HEK293 (cell line): ENCODE measurements around the gene UPF2.

Source experiments
- CTCF ChIA-PET: fragments of 350-600 bp; formaldehyde crosslinking; extraction: SDS; loops from one replicate; lab custom pipeline; 2021; ENCODE audit warnings: antibody characterized with exemption; lab: Yijun Ruan, JAX
- POLR2A ChIA-PET: fragments of 300-600 bp; formaldehyde crosslinking; extraction: SDS; loops from one replicate; lab custom pipeline; 2020; ENCODE audit warnings: antibody characterized with exemption, inconsistent platforms; lab: Yijun Ruan, JAX
- H3K27ac ChIP-seq: fragments of 200-500 bp; sonication (Bioruptor generic); 2 replicates; pipeline ENCODE4 v1.5.1; 2014; ENCODE audit warnings: low read depth, low read length, control low read depth, inconsistent platforms; ENCODE audit errors: extremely low read depth
- H3K36me3 ChIP-seq, 2 experiments: fragments of 200-500 bp in 1 of 2; sonication (Bioruptor generic) in 1 of 2; 1 replicate in 1 of 2; 2 replicates in 1 of 2; pipeline ENCODE4 v1.5.1; 2014 to 2017; ENCODE audit warnings: inconsistent platforms in 2 of 2, low read length in 2 of 2; ENCODE audit not compliant: control insufficient read depth in 2 of 2, insufficient read depth in 1 of 2
- H3K4me1 ChIP-seq: fragments of 200-500 bp; sonication (Bioruptor generic); 2 replicates; pipeline ENCODE4 v1.5.1; 2014; ENCODE audit warnings: mild to moderate bottlenecking, low read length, inconsistent platforms; ENCODE audit not compliant: control insufficient read depth, insufficient read depth
- H3K4me3 ChIP-seq: 2 replicates; pipeline ENCODE4 v1.5.1; 2011; ENCODE audit warnings: low read depth, mild to moderate bottlenecking, control low read depth, low read length, moderate library complexity
- H3K9me3 ChIP-seq: fragments of 200-500 bp; sonication (Bioruptor generic); 2 replicates; pipeline ENCODE4 v1.5.1; 2014; ENCODE audit warnings: low read depth, low read length, inconsistent platforms; ENCODE audit not compliant: control insufficient read depth, insufficient read depth
- EGR2 ChIP-seq: fragments of 450-650 bp; formaldehyde crosslinking; IDR thresholded peaks from 2 replicates; pipeline ENCODE4 v1.5.1; 2016; ENCODE audit warnings: low read depth, missing biosample characterization, missing genetic modification characterization
- INSM2 ChIP-seq: fragments of 450-650 bp; formaldehyde crosslinking; IDR thresholded peaks from 2 replicates; pipeline ENCODE4 v1.5.1; 2016; ENCODE audit warnings: missing biosample characterization, missing genetic modification characterization
- MYNN ChIP-seq: fragments of 450-650 bp; formaldehyde crosslinking; IDR thresholded peaks from 2 replicates; pipeline ENCODE4 v1.5.1; 2016; ENCODE audit warnings: missing biosample characterization, missing genetic modification characterization, borderline replicate concordance
- PRDM10 ChIP-seq: fragments of 450-650 bp; formaldehyde crosslinking; IDR thresholded peaks from 2 replicates; pipeline ENCODE4 v1.5.1; 2016; ENCODE audit warnings: missing biosample characterization, missing genetic modification characterization
- YY1 ChIP-seq: fragments of 450-650 bp; formaldehyde crosslinking; IDR thresholded peaks from 2 replicates; pipeline ENCODE4 v1.5.1; 2018; ENCODE audit warnings: missing biosample characterization, missing genetic modification characterization
- ZBTB21 ChIP-seq: fragments of 450-650 bp; formaldehyde crosslinking; IDR thresholded peaks from 2 replicates; pipeline ENCODE4 v1.5.1; 2017; ENCODE audit warnings: missing biosample characterization, missing genetic modification characterization
- ZFP41 ChIP-seq: fragments of 450-650 bp; formaldehyde crosslinking; IDR thresholded peaks from 2 replicates; pipeline ENCODE4 v1.5.1; 2016; ENCODE audit warnings: missing biosample characterization, missing genetic modification characterization, borderline replicate concordance
- ZNF114 ChIP-seq: fragments of 450-650 bp; formaldehyde crosslinking; IDR thresholded peaks from 2 replicates; pipeline ENCODE4 v1.5.0; 2017; ENCODE audit warnings: missing biosample characterization, missing genetic modification characterization
- ZNF202 ChIP-seq: fragments of 450-650 bp; formaldehyde crosslinking; IDR thresholded peaks from 2 replicates; pipeline ENCODE4 v1.5.1; 2016; ENCODE audit warnings: missing biosample characterization, missing genetic modification characterization, borderline replicate concordance
- ZNF302 ChIP-seq: fragments of 450-650 bp; formaldehyde crosslinking; IDR thresholded peaks from 2 replicates; pipeline ENCODE4 v1.5.1; 2016; ENCODE audit warnings: missing biosample characterization, missing genetic modification characterization, low read depth
- ZNF311 ChIP-seq: fragments of 450-650 bp; formaldehyde crosslinking; IDR thresholded peaks from 2 replicates; pipeline ENCODE4 v1.5.1; 2017; ENCODE audit warnings: missing biosample characterization, missing genetic modification characterization, borderline replicate concordance
- ZNF366 ChIP-seq: fragments of 450-650 bp; formaldehyde crosslinking; conservative IDR thresholded peaks from 2 replicates; pipeline ENCODE4 v1.5.1; 2016; ENCODE audit warnings: missing biosample characterization, missing genetic modification characterization
- ZNF621 ChIP-seq: fragments of 450-650 bp; formaldehyde crosslinking; IDR thresholded peaks from 2 replicates; pipeline ENCODE4 v1.5.1; 2017; ENCODE audit warnings: missing biosample characterization, missing genetic modification characterization
- ZNF707 ChIP-seq: fragments of 450-650 bp; formaldehyde crosslinking; IDR thresholded peaks from 2 replicates; pipeline ENCODE4 v1.5.1; 2016; ENCODE audit warnings: missing biosample characterization, missing genetic modification characterization
- ZNF777 ChIP-seq: fragments of 450-650 bp; formaldehyde crosslinking; IDR thresholded peaks from 2 replicates; pipeline ENCODE4 v1.5.1; 2017; ENCODE audit warnings: missing biosample characterization, missing genetic modification characterization, borderline replicate concordance

UPF2 gene

GRCh38 chr10:11894381-11895107 is 148.1 kb downstream of the UPF2 start:
- CTCF ChIA-PET = interaction anchor here (1.3 to 1.4 kb wide), 2 partner anchors 10 to 111 kb away, joined by 3 read pairs; no protein-coding TSS in a partner anchor
- POLR2A ChIA-PET = no interaction called here
- no peak overlapping the region for H3K27ac ChIP-seq
- H3K4me1 ChIP-seq = peaks cover 3% of the 10 kb centered on the region; the same call in 1 of the 2 replicates
- H3K36me3 ChIP-seq = no peaks in the 10 kb centered on the region
- no peak overlapping the region for H3K4me3 ChIP-seq
- H3K9me3 ChIP-seq = no peaks in the 10 kb centered on the region
- TF ChIP-seq ZNF302 (tag by site-specific recombination) (no peak), EGR2 (tag by site-specific recombination) (no peak), ZFP41 (no peak), ZNF621 (tag by site-specific recombination) (no peak), ZNF202 (tag by site-specific recombination) (peak; percentile 5; the same call in 1 of the 2 replicates), ZNF311 (no peak)

- Histone ChIP-seq H3K36me3 (no peaks in the 10 kb centered on the region), H3K4me1 (peaks cover 3% of the 10 kb centered on the region; the same call in 1 of the 2 replicates), H3K27ac (no peak overlapping the region), H3K4me3 (no peak overlapping the region), H3K9me3 (no peaks in the 10 kb centered on the region)
- CTCF ChIA-PET = interaction anchor here (1.3 to 1.4 kb wide), 2 partner anchors 10 to 111 kb away, joined by 3 read pairs; no protein-coding TSS in a partner anchor
- TF ChIP-seq ZNF366 (no peak), ZBTB21 (tag by site-specific recombination) (no peak), ZNF114 (tag by site-specific recombination) (no peak), INSM2 (tag by site-specific recombination) (no peak), MYNN (tag by site-specific recombination) (no peak), ZNF707 (tag by site-specific recombination) (no peak), PRDM10 (tag by site-specific recombination) (no peak), ZNF777 (tag by site-specific recombination) (no peak), YY1 (tag by site-specific recombination) (no peak)
- POLR2A ChIA-PET = no interaction called here
Measured at GRCh38 chr10:11893749-11894278, 148.8 kb downstream of the UPF2 start.
